ENCODE results near the gene HSPG2.

HSPG2 gene

DNA sequence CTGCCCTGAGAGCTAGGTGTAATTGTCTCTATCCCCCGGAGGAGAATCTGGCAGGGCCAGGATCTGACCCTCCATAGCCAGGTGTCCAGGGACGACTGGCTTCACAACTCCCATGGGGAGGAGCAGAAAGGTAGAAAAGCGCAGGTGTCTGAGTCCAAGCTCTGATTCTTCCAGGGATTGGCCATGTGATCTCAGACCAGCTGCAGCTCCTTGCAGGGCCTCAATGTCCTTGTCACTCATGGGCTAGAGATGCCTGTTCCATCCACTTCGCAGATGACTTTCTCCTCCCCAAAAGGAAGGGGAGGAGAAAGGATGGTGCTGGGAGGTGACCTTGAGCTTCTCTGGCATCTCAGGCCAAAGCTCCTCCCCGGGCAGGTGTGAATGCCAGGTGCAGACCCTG lies 22.7 kb downstream of the HSPG2 start:
- TF ChIP-seq POLR2AphosphoS5 (IDR thresholded peaks at IDR 0.05; ENCODE audit: low read depth) (no peak), SPI1 (IDR thresholded peaks at IDR 0.05; ENCODE audit: borderline replicate concordance, low read depth) (no peak), GABPA (IDR thresholded peaks at IDR 0.05; ENCODE audit: low read depth) (no peak)
- TF ChIP-seq, protein P1, sequence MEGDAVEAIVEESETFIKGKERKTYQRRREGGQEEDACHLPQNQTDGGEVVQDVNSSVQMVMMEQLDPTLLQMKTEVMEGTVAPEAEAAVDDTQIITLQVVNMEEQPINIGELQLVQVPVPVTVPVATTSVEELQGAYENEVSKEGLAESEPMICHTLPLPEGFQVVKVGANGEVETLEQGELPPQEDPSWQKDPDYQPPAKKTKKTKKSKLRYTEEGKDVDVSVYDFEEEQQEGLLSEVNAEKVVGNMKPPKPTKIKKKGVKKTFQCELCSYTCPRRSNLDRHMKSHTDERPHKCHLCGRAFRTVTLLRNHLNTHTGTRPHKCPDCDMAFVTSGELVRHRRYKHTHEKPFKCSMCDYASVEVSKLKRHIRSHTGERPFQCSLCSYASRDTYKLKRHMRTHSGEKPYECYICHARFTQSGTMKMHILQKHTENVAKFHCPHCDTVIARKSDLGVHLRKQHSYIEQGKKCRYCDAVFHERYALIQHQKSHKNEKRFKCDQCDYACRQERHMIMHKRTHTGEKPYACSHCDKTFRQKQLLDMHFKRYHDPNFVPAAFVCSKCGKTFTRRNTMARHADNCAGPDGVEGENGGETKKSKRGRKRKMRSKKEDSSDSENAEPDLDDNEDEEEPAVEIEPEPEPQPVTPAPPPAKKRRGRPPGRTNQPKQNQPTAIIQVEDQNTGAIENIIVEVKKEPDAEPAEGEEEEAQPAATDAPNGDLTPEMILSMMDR (IDR thresholded peaks at IDR 0.05; ENCODE audit: insufficient read depth, low read length): no peak
- TF ChIP-seq, protein P2, sequence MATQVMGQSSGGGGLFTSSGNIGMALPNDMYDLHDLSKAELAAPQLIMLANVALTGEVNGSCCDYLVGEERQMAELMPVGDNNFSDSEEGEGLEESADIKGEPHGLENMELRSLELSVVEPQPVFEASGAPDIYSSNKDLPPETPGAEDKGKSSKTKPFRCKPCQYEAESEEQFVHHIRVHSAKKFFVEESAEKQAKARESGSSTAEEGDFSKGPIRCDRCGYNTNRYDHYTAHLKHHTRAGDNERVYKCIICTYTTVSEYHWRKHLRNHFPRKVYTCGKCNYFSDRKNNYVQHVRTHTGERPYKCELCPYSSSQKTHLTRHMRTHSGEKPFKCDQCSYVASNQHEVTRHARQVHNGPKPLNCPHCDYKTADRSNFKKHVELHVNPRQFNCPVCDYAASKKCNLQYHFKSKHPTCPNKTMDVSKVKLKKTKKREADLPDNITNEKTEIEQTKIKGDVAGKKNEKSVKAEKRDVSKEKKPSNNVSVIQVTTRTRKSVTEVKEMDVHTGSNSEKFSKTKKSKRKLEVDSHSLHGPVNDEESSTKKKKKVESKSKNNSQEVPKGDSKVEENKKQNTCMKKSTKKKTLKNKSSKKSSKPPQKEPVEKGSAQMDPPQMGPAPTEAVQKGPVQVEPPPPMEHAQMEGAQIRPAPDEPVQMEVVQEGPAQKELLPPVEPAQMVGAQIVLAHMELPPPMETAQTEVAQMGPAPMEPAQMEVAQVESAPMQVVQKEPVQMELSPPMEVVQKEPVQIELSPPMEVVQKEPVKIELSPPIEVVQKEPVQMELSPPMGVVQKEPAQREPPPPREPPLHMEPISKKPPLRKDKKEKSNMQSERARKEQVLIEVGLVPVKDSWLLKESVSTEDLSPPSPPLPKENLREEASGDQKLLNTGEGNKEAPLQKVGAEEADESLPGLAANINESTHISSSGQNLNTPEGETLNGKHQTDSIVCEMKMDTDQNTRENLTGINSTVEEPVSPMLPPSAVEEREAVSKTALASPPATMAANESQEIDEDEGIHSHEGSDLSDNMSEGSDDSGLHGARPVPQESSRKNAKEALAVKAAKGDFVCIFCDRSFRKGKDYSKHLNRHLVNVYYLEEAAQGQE (IDR thresholded peaks at IDR 0.05; ENCODE audit: insufficient replicate concordance, low read depth): no peak
- no peak for DNase-seq (ENCODE audit: low read depth in 1 of 2, low spot score in 1 of 2)
- no peak overlapping the region for H3K27ac ChIP-seq (replicated peaks)
- H3K27me3 ChIP-seq (ENCODE audit: insufficient read depth, poor library complexity, severe bottlenecking): no peaks in the 10 kb centered on the region
- H3K4me3 ChIP-seq (replicated peaks; ENCODE audit: insufficient read depth, low read length): no peak overlapping the region

DNA sequence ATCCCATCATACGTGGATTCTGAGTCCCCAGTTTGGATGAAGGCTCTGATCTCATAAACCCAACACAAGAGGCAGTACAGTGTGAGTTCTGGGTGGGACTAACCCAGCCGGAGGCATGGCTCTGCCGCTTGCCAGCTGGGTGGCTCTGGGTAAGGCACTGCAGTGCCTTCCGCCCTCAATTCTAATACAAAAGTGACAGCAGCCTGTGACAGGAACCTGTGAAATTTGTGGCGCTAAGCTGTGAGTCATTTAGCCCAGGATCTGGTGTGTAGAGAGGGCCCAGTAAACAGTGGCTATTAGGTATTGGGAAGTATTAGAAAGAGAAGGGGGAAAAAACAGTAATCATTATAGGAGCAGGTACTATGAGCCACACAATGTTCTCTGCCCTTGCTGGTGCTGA lies 23.3 kb downstream of the HSPG2 start:
- no peak for TF ChIP-seq POLR2AphosphoS5 (IDR thresholded peaks at IDR 0.05; ENCODE audit: low read depth)
- Histone ChIP-seq H3K4me3 (replicated peaks; ENCODE audit: insufficient read depth, low read length) (no peak overlapping the region), H3K27me3 (ENCODE audit: insufficient read depth, poor library complexity, severe bottlenecking) (no peaks in the 10 kb centered on the region), H3K27ac (replicated peaks) (no peak overlapping the region)
- no peak for DNase-seq (ENCODE audit: low read depth in 1 of 2, low spot score in 1 of 2)

DNA sequence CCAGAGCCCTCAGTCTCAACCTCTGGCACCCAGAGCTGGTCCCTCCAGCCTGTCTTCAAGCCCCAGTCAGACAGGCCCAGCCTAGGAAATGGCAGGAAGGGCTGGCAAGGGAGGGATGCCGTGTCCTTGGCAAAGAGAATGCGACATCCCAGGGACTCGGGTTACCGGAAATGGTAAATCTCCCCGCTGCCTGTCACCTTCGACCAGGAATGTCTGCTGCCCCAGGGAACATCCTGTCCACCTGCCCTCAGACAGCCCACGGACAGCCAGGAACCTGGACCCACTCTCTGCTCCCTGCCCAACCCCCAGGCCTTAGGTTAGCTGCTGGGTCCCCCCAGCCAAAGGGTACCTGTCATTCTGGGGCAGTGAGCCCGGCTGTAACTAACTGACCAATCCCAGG lies 23.9 kb downstream of the HSPG2 start:
- H3K4me3 ChIP-seq (replicated peaks; ENCODE audit: insufficient read depth, low read length): no peak overlapping the region
- H3K27ac ChIP-seq (replicated peaks): no peak overlapping the region
- DNase-seq (ENCODE audit: low read depth in 1 of 2, low spot score in 1 of 2): no peak
- TF ChIP-seq POLR2AphosphoS5 (IDR thresholded peaks at IDR 0.05; ENCODE audit: low read depth): no peak
- TF ChIP-seq, protein P2 (IDR thresholded peaks at IDR 0.05; ENCODE audit: insufficient replicate concordance, low read depth): no peak
- TF ChIP-seq SPI1 (IDR thresholded peaks at IDR 0.05; ENCODE audit: borderline replicate concordance, low read depth): no peak
- TF ChIP-seq GABPA (IDR thresholded peaks at IDR 0.05; ENCODE audit: low read depth): no peak
- TF ChIP-seq, protein P1 (IDR thresholded peaks at IDR 0.05; ENCODE audit: insufficient read depth, low read length): no peak
- no peaks in the 10 kb centered on the region for H3K27me3 ChIP-seq (ENCODE audit: insufficient read depth, poor library complexity, severe bottlenecking)

DNA sequence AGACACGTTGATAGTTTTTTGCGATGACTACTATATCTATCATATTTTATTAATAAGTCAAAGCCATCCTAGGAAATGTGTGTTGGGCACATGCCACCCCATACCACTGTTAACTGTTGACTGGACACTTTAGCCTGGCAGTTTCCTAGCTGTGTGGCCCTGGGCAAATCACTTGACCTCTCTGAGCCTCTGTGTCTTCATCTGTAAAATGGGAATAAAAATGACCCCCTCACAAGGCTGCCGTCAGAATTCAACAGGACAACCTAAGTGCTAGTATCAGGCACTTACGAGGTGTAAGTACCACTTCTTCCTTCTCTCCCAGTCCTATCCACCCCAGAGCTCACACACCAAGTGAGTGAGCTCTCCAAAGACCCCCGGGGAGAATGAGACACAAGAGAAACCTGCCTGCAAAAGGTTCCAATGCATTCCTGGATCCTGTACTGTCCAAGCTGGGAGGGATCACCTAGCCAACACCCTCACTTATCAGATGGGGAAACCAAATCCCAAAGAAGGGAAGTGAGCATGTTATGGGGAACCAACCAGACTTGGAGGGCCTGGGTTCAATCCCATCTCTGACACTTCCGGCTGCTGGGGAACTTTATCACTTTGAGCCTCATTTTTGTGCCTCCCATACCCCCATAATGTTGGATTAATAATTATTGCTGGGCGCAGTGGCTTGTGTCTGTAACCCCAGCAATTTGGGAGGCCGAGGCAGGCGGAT lies 24.9 kb downstream of the HSPG2 start:
- DNase-seq (ENCODE audit: low read depth in 1 of 2, low spot score in 1 of 2): no peak
- H3K4me3 ChIP-seq (replicated peaks; ENCODE audit: insufficient read depth, low read length): no peak overlapping the region
- no peaks in the 10 kb centered on the region for H3K27me3 ChIP-seq (ENCODE audit: insufficient read depth, poor library complexity, severe bottlenecking)
- TF ChIP-seq SPI1 (IDR thresholded peaks at IDR 0.05; ENCODE audit: borderline replicate concordance, low read depth): no peak
- TF ChIP-seq GABPA (IDR thresholded peaks at IDR 0.05; ENCODE audit: low read depth): no peak
- no peak for TF ChIP-seq POLR2AphosphoS5 (IDR thresholded peaks at IDR 0.05; ENCODE audit: low read depth)
- TF ChIP-seq, protein P1 (IDR thresholded peaks at IDR 0.05; ENCODE audit: insufficient read depth, low read length): no peak
- TF ChIP-seq, protein P2 (IDR thresholded peaks at IDR 0.05; ENCODE audit: insufficient replicate concordance, low read depth): no peak
- no peak overlapping the region for H3K27ac ChIP-seq (replicated peaks)
